Omental fat pad (tissue), 4 donors: ENCODE results near the gene RNF214. TPM values are rescaled to one million over a fixed set of nuclear protein-coding genes. Genes with fewer than 3 reads are reported as not detected.

Experiments
- ATAC-seq: fragments of 150-250 bp; one replicate; pipeline ENCODE4 v1.9.1; 2016; ENCODE audit warnings: mild to moderate bottlenecking, moderate library complexity; ENCODE audit not compliant: low FRiP score
- DNase-seq: peaks from one replicate; pipeline ENCODE4 v3.0.0-alpha.2; 2019; ENCODE audit warnings: low spot score
- total RNA-seq, 4 donors: library from RNA; depleted of rRNA; stranded (reverse); fragments of >200 nt; gene quantifications; one replicate each; pipeline ENCODE4 v1.1.0, GENCODE V29; 2016
- TF ChIP-seq, protein P1 (sequence below), 3 donors: fragments of 450-650 bp; IDR thresholded peaks; one replicate each; pipeline ENCODE4 v1.5.1; 2016 to 2017; ENCODE audit warnings: antibody characterized with exemption in 3 of 3, mild to moderate bottlenecking in 3 of 3, moderate library complexity in 2 of 3

The RNF214 gene
- total RNA-seq, 4 donors from 2014 or later = 7.7 to 12.1 (median 9.8) TPM

DNA sequence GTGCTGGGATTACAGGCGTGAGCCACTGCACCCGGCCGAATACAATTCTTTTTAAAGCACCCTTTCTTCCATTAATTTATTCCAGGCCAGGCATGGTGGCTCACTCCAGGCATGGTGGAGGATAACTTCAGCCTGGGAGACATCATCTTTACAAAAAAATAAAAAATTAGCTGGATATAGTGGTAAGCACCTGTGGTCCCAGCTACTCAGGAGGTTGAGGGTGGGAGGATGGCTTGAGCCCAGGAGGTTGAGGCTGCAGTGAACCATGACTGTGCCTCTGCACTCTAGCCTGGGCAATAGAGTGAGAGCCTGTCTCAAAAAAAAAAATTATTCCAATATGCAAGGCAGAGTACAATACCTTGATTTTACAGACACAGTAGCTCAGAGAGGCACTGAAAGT is 21.9 kb upstream of the RNF214 start:
- no peak for DNase-seq
- ATAC-seq = no peak
- TF ChIP-seq, protein P1, sequence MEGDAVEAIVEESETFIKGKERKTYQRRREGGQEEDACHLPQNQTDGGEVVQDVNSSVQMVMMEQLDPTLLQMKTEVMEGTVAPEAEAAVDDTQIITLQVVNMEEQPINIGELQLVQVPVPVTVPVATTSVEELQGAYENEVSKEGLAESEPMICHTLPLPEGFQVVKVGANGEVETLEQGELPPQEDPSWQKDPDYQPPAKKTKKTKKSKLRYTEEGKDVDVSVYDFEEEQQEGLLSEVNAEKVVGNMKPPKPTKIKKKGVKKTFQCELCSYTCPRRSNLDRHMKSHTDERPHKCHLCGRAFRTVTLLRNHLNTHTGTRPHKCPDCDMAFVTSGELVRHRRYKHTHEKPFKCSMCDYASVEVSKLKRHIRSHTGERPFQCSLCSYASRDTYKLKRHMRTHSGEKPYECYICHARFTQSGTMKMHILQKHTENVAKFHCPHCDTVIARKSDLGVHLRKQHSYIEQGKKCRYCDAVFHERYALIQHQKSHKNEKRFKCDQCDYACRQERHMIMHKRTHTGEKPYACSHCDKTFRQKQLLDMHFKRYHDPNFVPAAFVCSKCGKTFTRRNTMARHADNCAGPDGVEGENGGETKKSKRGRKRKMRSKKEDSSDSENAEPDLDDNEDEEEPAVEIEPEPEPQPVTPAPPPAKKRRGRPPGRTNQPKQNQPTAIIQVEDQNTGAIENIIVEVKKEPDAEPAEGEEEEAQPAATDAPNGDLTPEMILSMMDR (IDR thresholded peaks at IDR 0.05) = no peak

DNA sequence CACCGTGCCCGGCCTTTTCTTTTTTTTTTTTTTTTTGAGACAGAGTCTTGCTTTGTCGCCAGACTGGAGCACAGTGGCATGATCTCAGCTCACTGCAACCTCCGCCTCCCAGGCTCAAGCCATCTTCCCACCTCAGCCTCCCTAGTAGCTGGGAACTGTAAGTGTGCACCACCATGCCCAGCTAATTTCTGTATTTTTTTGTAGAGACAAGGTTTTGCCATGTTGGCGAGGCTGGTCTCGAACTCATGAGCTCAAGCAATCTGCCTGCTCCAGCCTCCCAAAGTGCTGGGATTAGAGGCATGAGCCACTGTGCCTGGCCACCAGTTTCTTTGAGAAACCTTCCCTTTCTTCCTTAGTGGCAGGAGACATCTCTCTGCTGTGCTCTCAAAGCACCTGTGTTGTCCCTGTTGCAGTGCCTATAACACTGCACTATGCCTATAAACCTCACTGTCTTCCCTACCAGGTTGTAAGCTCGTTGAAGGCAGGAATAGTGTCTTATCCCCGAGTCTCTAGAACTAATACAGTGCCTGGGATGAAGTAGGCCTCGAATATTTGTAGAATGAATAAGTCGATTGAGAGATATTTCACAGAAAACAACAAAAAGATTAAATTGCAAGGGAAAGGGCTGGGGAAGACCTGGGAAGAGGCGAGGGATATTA is 19.6 kb upstream of the RNF214 start:
- TF ChIP-seq, protein P1 (IDR thresholded peaks at IDR 0.05) = no peak
- ATAC-seq (no peak), DNase-seq (no peak)

DNA sequence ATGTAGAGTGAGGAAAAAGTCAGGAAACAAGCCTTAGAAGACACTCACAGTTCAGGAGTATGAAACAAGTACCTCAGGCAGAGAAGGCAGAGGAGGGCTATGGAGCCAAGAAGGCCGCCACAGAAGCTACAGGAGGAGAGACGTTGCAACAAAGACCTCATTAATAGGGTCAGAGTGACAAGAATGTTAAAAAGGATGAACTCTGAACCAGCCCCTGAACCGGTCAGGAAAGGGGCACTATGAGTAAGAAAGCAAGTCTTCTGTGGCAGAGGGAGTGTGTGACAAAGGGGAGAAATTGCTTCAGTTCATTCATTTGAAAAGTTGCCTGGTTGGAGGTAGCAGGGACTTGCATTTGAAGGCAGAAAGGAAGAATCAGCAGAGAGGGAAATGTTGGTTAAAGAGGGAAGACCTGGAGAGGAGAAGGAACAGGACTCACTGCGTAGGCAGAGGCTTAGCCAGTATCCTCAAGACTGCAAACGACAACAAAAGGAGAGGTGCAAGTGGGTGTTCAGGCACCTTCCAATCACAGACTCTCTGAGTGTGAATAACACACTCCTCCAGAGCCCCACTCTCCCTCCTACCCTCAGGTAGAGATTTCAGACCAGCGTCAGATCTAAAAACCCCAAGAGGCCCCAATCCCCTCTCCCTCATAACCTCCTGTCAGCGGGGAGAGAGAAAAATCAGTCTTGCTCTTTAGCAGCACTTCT is 17.9 kb upstream of the RNF214 start:
- no peak for ATAC-seq
- no peak for DNase-seq
- TF ChIP-seq, protein P1 (IDR thresholded peaks at IDR 0.05) = no peak

DNA sequence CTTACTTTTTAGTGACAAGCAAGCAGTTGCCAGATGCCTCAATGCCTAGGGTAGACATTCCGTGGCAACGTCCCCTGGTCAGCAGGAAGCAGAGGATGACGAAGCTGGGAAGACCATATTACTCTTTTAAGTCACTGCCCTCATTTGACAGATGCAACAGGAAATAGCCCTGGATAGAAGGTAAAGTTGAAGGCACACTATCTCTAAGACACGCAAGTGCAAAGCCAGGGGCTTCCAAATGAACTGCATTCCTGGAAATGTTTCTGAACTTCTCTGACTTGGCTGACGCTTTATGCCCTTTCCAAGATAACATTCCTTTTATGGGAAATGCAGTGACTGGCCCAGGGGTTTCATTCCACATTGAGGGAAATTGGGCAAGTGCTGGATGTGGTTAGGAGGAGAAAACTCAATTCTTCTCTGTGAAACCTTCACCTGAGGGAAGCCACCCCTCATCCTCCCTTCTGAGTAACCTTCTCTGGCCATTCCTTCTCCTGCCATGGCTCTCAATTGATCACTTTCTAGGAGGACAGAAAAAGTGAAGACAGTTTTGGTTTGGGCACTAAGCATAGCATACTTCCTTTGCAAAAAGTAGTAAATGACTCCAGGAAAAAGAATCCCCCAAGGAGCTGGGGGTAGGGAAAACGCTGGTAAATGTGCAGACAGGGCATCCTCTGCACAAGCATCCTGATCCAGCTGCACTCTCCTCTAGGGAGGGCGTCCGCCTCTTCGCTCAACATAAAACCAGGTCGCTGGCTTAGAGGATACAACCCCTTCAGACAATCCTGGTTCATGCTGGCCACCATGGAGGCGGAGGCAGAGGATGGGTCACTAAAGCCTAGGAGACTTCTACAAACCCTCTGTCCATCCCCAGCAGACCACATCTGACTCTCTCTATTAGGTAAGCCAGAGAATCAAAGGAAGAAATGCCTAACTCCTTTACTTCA is 15.1 kb upstream of the RNF214 start:
- DNase-seq (peak; percentile 26), ATAC-seq (peak; percentile 70)
- TF ChIP-seq, protein P1 (IDR thresholded peaks at IDR 0.05) = no peak

DNA sequence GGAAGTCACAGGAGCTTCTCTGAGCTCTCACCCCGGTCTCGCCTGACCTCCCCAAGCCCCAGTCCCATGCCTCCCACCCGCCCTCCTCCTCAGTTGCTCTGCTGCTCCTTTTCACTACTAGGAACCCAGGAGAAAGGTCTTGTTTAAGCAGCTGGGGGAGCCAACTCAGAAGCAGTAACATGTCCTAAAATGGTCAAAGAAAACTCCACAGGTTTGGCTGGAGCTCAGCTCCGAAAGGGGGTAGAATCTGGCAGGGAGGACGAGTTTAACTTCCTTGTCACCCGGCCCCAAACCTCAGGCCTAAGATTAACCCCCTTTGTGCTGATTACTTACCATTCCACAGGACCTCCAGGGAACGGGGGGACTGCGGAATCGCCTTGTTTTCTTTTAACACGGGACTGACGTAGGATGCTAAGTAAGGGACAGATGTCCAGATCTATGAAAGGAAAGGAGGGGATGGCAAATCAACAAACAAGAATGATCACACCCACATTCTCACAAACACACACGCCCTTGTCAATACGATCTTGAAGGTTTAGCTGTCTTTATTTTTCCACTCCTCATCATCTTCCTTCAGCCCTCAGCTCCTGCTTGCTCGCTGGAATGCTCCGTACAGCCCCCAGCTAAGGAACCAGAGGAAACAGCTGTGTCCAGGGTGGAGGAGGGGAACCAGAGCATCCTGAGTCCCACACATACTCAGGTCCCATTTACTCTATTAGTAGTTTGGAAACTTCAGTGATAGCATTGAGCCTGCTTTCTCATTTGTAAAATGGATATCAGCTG is 14.1 kb upstream of the RNF214 start:
- peak; percentile 21 for DNase-seq
- ATAC-seq = no peak
- TF ChIP-seq, protein P1 (IDR thresholded peaks at IDR 0.05) = no peak

DNA sequence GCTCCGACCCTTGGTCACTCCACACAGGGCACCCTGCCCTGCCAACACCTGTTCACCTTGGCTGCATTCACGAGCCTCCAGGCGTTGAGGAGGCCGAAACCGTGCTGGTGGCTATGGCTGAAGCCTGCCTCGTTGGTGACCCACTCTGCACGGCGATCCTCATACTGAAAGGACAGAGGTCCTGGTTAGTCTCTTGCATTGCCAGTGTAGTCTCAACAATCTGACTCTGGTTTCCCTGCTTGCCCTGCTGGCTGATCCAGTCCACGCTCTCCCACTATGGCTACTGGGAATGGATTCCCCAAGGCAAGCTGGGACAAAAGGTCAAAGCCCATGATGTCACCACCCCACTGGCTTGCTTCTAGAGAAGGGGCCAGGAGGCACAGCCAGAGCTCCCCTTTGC is 13.5 kb upstream of the RNF214 start:
- DNase-seq = peak; percentile 21
- TF ChIP-seq, protein P1 (IDR thresholded peaks at IDR 0.05) = no peak
- ATAC-seq = no peak
